H4 (cell line): ENCODE measurements around the gene YY1. TPM values are rescaled to one million over a fixed set of nuclear protein-coding genes. Genes with fewer than 3 reads are reported as not detected.

Source experiments
- total RNA-seq: library from RNA; depleted of rRNA; stranded (reverse); fragments of >200 nt; shearing (Covaris generic); gene quantifications from 2 replicates; pipeline ENCODE4 v1.2.3, GENCODE V29; 2014; rRNA removed

Gene YY1
- total RNA-seq, 1 experiment from 2014 or later = 32.3 TPM

Other genes starting within 250 kb of the YY1 start
- 13.0 and 13.1 TPM in 2 replicates for gene EVL, start 173.7 kb upstream of the YY1 start, total RNA-seq
- gene DEGS2, start 79.5 kb upstream of the YY1 start, total RNA-seq = 0.02 and 0.27 TPM in 2 replicates
- 11.2 and 23.5 TPM in 2 replicates for gene SLC25A29, start 67.3 kb downstream of the YY1 start, total RNA-seq
- gene SLC25A47, start 84.2 kb downstream of the YY1 start, total RNA-seq = not detected in 2 replicates
- 23.7 and 23.8 TPM in 2 replicates for gene WDR25, start 137.3 kb downstream of the YY1 start, total RNA-seq